Measurements from ENCODE around the gene SARM1. TPM values are rescaled to one million over a fixed set of nuclear protein-coding genes. Genes with fewer than 3 reads are reported as not detected.

The SARM1 gene
- polyA plus RNA-seq, 1 of the 3 experiments (the other 2 are of a cell fraction): 17.4 TPM

GRCh38 chr17:28324781-28325180 is 46.7 kb upstream of the SARM1 start:
- H3K9me2 ChIP-seq: no peaks in the 10 kb centered on the region
- H3K79me2 ChIP-seq (ENCODE audit: insufficient read depth): peaks cover 22% of the 10 kb centered on the region
- H3K4me2 ChIP-seq: no peak overlapping the region
- no peaks in the 10 kb centered on the region for H3K9me3 ChIP-seq
- H3K27me3 ChIP-seq (ENCODE audit: insufficient read depth): no peaks in the 10 kb centered on the region
- H3K27ac ChIP-seq (ENCODE audit: low read depth in 2 of 2, low read length in 1 of 2): no peak overlapping the region
- H3K4me3 ChIP-seq (ENCODE audit: low read depth in 2 of 2, low read length in 1 of 2): no peak overlapping the region
- peaks cover 25 to 29% of the 10 kb centered on the region in 2 experiments for H3K36me3 ChIP-seq (replicated peaks in 1 of 2; ENCODE audit: control insufficient read depth in 1 of 2, insufficient read depth in 2 of 2, low read length in 1 of 2)
- H3K9ac ChIP-seq: no peak overlapping the region
- H2AFZ ChIP-seq (ENCODE audit: low read depth): no peak overlapping the region
- peaks cover 4% of the 10 kb centered on the region for H3F3A ChIP-seq (replicated peaks; ENCODE audit: insufficient read depth)
- TF ChIP-seq NFIC (IDR thresholded peaks at IDR 0.05; ENCODE audit: borderline replicate concordance): no peak
- no peak for TF ChIP-seq SIN3A (IDR thresholded peaks at IDR 0.05; ENCODE audit: borderline replicate concordance, low read depth, low read length)
- TF ChIP-seq TEAD4 (IDR thresholded peaks at IDR 0.05; ENCODE audit: borderline replicate concordance, insufficient read depth): no peak
- no peak for TF ChIP-seq FOSL2 (IDR thresholded peaks at IDR 0.05; ENCODE audit: borderline replicate concordance, low read depth)
- TF ChIP-seq RXRA (IDR thresholded peaks at IDR 0.05; ENCODE audit: borderline replicate concordance, low read depth): no peak
- TF ChIP-seq FOXM1 (IDR thresholded peaks at IDR 0.05; ENCODE audit: low read depth): no peak
- no peak for TF ChIP-seq GABPA (IDR thresholded peaks at IDR 0.05; ENCODE audit: low read depth)
- TF ChIP-seq, protein P1, sequence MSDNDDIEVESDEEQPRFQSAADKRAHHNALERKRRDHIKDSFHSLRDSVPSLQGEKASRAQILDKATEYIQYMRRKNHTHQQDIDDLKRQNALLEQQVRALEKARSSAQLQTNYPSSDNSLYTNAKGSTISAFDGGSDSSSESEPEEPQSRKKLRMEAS (IDR thresholded peaks at IDR 0.05; ENCODE audit: low read depth): no peak
- no peak for TF ChIP-seq GATA2 (CRISPR knock-in tag; IDR thresholded peaks at IDR 0.05)
- H4K20me1 ChIP-seq (ENCODE audit: insufficient read depth): no peaks in the 10 kb centered on the region
- peaks cover 0 to 8% of the 10 kb centered on the region in 2 experiments; a peak in 1 of 4 replicates for H3K4me1 ChIP-seq (ENCODE audit: control insufficient read depth in 1 of 2, insufficient read depth in 2 of 2, low read depth in 1 of 2, low read length in 1 of 2)
- CTCF ChIA-PET: interaction anchor here (0.7 to 1.9 kb wide), 5 partner anchors 11 to 592 kb away, joined by 3 to 6 read pairs (median 4); partner anchors contain the start of genes IFT20 and TNFAIP1
- 97% methylated on average over 3 of the region's 3 CpGs for WGBS (ENCODE audit: low lambda C conversion rate)
- no peak for DNase-seq
- POLR2A ChIA-PET: no interaction called here

DNA sequence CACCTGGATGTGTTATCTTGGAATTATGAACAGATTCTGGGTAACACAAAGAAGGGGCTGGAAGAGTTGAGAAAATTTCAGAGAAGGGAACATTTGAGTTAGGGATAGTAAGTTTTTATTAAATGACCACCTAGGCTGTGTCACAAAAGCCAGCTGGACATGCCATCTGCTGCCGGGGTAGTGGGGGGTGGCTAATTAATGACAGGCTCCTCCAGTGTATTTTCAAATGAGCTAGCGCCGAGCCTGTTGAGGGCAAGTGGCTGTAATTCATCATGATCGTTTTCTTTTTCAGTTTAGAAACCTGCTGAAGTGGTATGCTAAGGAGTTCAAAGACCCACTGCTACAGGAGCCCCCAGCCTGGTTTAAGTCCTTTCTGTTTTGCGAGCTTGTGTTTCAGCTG is 46.3 kb upstream of the SARM1 start:
- no peaks in the 10 kb centered on the region for H3K27me3 ChIP-seq (ENCODE audit: insufficient read depth)
- ChIA-PET CTCF (interaction anchor here (0.9 to 1.9 kb wide), 4 partner anchors 10 to 520 kb away, joined by 3 to 6 read pairs (median 4); partner anchors contain the start of genes IFT20 and TNFAIP1), POLR2A (no interaction called here)
- H3K4me3 ChIP-seq (ENCODE audit: low read depth in 2 of 2, low read length in 1 of 2): no peak overlapping the region
- H4K20me1 ChIP-seq (ENCODE audit: insufficient read depth): no peaks in the 10 kb centered on the region
- peaks cover 25 to 32% of the 10 kb centered on the region in 2 experiments for H3K36me3 ChIP-seq (replicated peaks in 1 of 2; ENCODE audit: control insufficient read depth in 1 of 2, insufficient read depth in 2 of 2, low read length in 1 of 2)
- peaks cover 18% of the 10 kb centered on the region for H3K79me2 ChIP-seq (ENCODE audit: insufficient read depth)
- no peak overlapping the region for H3K4me2 ChIP-seq
- no peak overlapping the region for H3K9ac ChIP-seq
- H3K27ac ChIP-seq (ENCODE audit: low read depth in 2 of 2, low read length in 1 of 2): no peak overlapping the region; a peak in 1 of 4 replicates
- no peaks in the 10 kb centered on the region for H3K9me2 ChIP-seq
- peaks cover 4% of the 10 kb centered on the region for H3F3A ChIP-seq (replicated peaks; ENCODE audit: insufficient read depth)
- H3K9me3 ChIP-seq: no peaks in the 10 kb centered on the region
- H2AFZ ChIP-seq (ENCODE audit: low read depth): no peak overlapping the region
- no peak for DNase-seq
- 67% methylated on average over 5 of the region's 5 CpGs for WGBS (ENCODE audit: low lambda C conversion rate)
- H3K4me1 ChIP-seq (ENCODE audit: control insufficient read depth in 1 of 2, insufficient read depth in 2 of 2, low read depth in 1 of 2, low read length in 1 of 2): peaks cover 0 to 6% of the 10 kb centered on the region in 2 experiments; a peak in 1 of 4 replicates
- TF ChIP-seq FOSL2 (IDR thresholded peaks at IDR 0.05; ENCODE audit: borderline replicate concordance, low read depth): no peak
- no peak for TF ChIP-seq SMC3 (IDR thresholded peaks at IDR 0.05; ENCODE audit: low read depth, low read length)
- TF ChIP-seq, protein P2, sequence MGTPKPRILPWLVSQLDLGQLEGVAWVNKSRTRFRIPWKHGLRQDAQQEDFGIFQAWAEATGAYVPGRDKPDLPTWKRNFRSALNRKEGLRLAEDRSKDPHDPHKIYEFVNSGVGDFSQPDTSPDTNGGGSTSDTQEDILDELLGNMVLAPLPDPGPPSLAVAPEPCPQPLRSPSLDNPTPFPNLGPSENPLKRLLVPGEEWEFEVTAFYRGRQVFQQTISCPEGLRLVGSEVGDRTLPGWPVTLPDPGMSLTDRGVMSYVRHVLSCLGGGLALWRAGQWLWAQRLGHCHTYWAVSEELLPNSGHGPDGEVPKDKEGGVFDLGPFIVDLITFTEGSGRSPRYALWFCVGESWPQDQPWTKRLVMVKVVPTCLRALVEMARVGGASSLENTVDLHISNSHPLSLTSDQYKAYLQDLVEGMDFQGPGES (IDR thresholded peaks at IDR 0.05; ENCODE audit: low read depth, low read length): no peak
- no peak for TF ChIP-seq ZBTB33 (IDR thresholded peaks at IDR 0.05; ENCODE audit: borderline replicate concordance, low read depth)
- no peak for TF ChIP-seq TAF1 (IDR thresholded peaks at IDR 0.05; ENCODE audit: borderline replicate concordance, low read depth, low read length)
- TF ChIP-seq GATA2 (CRISPR knock-in tag; IDR thresholded peaks at IDR 0.05): no peak
- no peak for TF ChIP-seq YY1 (IDR thresholded peaks at IDR 0.05; ENCODE audit: low read depth)
- TF ChIP-seq FOXJ3 (CRISPR knock-in tag; IDR thresholded peaks at IDR 0.05): no peak
- TF ChIP-seq, protein P3, sequence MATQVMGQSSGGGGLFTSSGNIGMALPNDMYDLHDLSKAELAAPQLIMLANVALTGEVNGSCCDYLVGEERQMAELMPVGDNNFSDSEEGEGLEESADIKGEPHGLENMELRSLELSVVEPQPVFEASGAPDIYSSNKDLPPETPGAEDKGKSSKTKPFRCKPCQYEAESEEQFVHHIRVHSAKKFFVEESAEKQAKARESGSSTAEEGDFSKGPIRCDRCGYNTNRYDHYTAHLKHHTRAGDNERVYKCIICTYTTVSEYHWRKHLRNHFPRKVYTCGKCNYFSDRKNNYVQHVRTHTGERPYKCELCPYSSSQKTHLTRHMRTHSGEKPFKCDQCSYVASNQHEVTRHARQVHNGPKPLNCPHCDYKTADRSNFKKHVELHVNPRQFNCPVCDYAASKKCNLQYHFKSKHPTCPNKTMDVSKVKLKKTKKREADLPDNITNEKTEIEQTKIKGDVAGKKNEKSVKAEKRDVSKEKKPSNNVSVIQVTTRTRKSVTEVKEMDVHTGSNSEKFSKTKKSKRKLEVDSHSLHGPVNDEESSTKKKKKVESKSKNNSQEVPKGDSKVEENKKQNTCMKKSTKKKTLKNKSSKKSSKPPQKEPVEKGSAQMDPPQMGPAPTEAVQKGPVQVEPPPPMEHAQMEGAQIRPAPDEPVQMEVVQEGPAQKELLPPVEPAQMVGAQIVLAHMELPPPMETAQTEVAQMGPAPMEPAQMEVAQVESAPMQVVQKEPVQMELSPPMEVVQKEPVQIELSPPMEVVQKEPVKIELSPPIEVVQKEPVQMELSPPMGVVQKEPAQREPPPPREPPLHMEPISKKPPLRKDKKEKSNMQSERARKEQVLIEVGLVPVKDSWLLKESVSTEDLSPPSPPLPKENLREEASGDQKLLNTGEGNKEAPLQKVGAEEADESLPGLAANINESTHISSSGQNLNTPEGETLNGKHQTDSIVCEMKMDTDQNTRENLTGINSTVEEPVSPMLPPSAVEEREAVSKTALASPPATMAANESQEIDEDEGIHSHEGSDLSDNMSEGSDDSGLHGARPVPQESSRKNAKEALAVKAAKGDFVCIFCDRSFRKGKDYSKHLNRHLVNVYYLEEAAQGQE (IDR thresholded peaks at IDR 0.05; ENCODE audit: low read depth, low read length): no peak
- TF ChIP-seq TCF12 (IDR thresholded peaks at IDR 0.05): no peak
- TF ChIP-seq, protein P1 (IDR thresholded peaks at IDR 0.05; ENCODE audit: low read depth): no peak
- TF ChIP-seq, protein P4, sequence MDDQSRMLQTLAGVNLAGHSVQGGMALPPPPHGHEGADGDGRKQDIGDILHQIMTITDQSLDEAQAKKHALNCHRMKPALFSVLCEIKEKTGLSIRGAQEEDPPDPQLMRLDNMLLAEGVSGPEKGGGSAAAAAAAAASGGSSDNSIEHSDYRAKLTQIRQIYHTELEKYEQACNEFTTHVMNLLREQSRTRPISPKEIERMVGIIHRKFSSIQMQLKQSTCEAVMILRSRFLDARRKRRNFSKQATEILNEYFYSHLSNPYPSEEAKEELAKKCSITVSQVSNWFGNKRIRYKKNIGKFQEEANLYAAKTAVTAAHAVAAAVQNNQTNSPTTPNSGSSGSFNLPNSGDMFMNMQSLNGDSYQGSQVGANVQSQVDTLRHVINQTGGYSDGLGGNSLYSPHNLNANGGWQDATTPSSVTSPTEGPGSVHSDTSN (IDR thresholded peaks at IDR 0.05): no peak
- TF ChIP-seq ELF1 (IDR thresholded peaks at IDR 0.05): no peak
- TF ChIP-seq RXRA (IDR thresholded peaks at IDR 0.05; ENCODE audit: borderline replicate concordance, low read depth): no peak
- no peak for TF ChIP-seq MXI1 (IDR thresholded peaks at IDR 0.05; ENCODE audit: low read depth, low read length)
